Adrenal gland (tissue), 12 donors: Measurements from ENCODE around the gene OPRL1. TPM values are rescaled to one million over a fixed set of nuclear protein-coding genes. Genes with fewer than 3 reads are reported as not detected.

Source experiments
- DNase-seq, 7 donors: peaks; one replicate each; pipeline ENCODE4 v3.0.0-alpha.2; 2019 to 2020
- H3K27ac ChIP-seq, 5 donors: fragments of 200-600 bp; sonication (generic) in 4 of 5; 1 replicate in 3 of 5; 2 replicates in 2 of 5; pipeline versions ENCODE4 v1.5.1 to v1.8.0; 2016 to 2020; ENCODE audit warnings: mild to moderate bottlenecking in 1 of 5
- H3K27me3 ChIP-seq: fragments of 200-600 bp; 2 replicates; pipeline ENCODE4 v1.8.0; 2021
- H3K36me3 ChIP-seq, 2 donors: fragments of 200-600 bp; replicated peaks in 1 of 2; 1 replicate in 1 of 2; 2 replicates in 1 of 2; pipeline versions ENCODE4 v1.5.1 to v1.8.0; 2018 to 2022
- H3K4me1 ChIP-seq, 2 donors: fragments of 200-600 bp; replicated peaks in 1 of 2; 1 replicate in 1 of 2; 2 replicates in 1 of 2; pipeline versions ENCODE4 v1.5.1 to v1.8.0; 2018 to 2021
- H3K4me3 ChIP-seq, 4 donors: fragments of 200-600 bp; sonication (generic) in 3 of 4; one replicate each; pipeline ENCODE4 v1.5.1; 2016 to 2018
- H3K9me3 ChIP-seq, 3 donors: fragments of 200-600 bp; sonication (generic) in 1 of 3; replicated peaks in 1 of 3; 1 replicate in 2 of 3; 2 replicates in 1 of 3; pipeline versions ENCODE4 v1.5.1 to v1.8.0; 2016 to 2021
- POLR2A ChIP-seq, 2 donors: fragments of 450-650 bp; IDR thresholded peaks; one replicate each; pipeline ENCODE4 v1.6.1; 2017; ENCODE audit warnings: antibody characterized with exemption in 2 of 2, mild to moderate bottlenecking in 2 of 2, moderate library complexity in 1 of 2
- WGBS, 4 donors: extraction: QIAGEN DNeasy Blood & Tissue Kit in 2 of 4; methylation state at CpG; one replicate each; pipeline versions ENCODE4 v1.1.5 to v1.1.7; 2013 to 2017; 5-methylcytosine and 5-hydroxymethylcytosine counted together
- intact Hi-C, 2 donors: fragments of 100-400 bp; cut with DNase I; formaldehyde crosslinking; loops; one replicate each; pipeline versions ENCODE4 v1.14.1 to v1.15.0; 2022 to 2023
- polyA plus RNA-seq, 3 donors: library from polyadenylated mRNA; stranded (reverse); fragments of 200-250 nt in 2 of 3; fragments of 350-450 nt in 1 of 3; fragmentation: Illumina TruSeq in 1 of 3; extraction: RNeasy Lipid Tissue Mini Kit (QIAGEN cat#74804) in 1 of 3; gene quantifications; one replicate each; pipeline ENCODE4 v1.2.3, GENCODE V29; 2013 to 2014
- total RNA-seq, 9 donors: library from RNA; depleted of rRNA in 4 of 9; stranded (reverse); fragments of >200 nt in 4 of 9; fragments of 120-200 nt in 1 of 9; fragmentation: NEBNext Ultra II Directional in 1 of 9; extraction: Animal tissue kit (Norgen Biotek cat#: 25700) in 1 of 9; gene quantifications; one replicate each; pipeline versions ENCODE4 v1.1.0 to v1.2.4, GENCODE V29; 2013 to 2023
- TF ChIP-seq, protein P1 (sequence below), 6 experiments: fragments of 450-650 bp in 4 of 6; fragments of 200-600 bp in 2 of 6; sonication (generic) in 1 of 6; IDR thresholded peaks; 1 replicate in 5 of 6; 2 replicates in 1 of 6; pipeline versions ENCODE4 v1.5.1 to v1.8.0; 2016 to 2021; ENCODE audit warnings: antibody characterized with exemption in 6 of 6, mild to moderate bottlenecking in 2 of 6, moderate library complexity in 1 of 6
- donor health status: healthy with polysubstance abuse.
- donor health status: Bipolar disorder and iron deficiency.
- donor health status: DM: yes; HTN: yes; CAD: no.
- donor health status: DM: no; HTN: no; CAD: no.
- donor health status: DM: no; HTN: no; CAD: no.
- donor health status: DM: yes; HTN: yes; CAD: no.

Gene OPRL1
- total and polyA plus RNA-seq, 12 donors, result 0.24 to 5.7 (median 2.2) TPM

DNA sequence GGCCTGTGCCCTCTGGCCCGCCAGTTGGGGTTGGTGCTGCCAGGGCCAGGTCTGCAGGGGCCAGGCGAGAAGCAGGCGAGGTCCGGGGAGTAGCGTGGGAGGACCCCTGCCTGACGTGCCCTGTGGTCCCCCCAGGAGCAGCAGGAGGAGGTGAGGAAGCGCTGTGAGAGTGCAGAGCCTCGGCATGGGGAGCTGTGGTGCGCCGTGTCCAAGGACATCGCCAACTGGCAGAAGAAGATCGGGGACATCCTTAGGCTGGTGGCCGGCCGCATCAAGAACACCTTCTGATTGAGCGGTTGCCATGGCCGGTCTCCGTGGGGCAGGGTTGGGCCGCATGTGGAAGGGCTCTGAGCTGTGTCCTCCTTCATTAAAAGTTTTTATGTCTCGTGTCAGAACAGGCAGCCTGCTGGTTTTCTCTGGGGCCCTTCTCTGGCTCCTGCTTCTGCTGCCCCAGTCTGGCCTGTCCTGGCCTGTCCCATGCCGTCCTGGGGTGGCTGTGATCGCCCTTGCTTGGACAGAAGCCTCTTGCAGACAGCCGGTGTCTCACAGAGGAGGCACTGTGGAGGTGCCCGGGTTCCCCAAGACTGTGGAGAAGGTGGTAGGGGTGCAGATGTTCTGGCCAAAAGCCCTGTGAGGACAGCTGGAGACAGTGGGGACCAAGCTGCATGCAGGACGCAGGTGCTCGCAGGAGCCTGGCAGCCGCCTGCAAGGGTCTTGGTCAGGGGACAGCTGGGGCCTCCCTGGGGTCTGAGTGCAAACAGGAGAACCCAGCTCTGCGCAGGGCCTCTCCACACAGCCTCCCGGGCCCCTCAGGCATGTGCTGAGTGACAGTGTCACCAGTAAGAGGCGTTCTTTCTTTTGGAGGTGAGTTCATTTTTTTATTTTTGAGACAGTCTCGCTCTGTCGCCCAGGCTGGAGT is 46.9 kb upstream of the OPRL1 start:
- H3K27ac ChIP-seq, result no peak overlapping the region
- H3K4me1 ChIP-seq, result no peaks in the 10 kb centered on the region
- no peaks in the 10 kb centered on the region for H3K27me3 ChIP-seq
- TF ChIP-seq POLR2A (IDR thresholded peaks at IDR 0.05), result no peak
- TF ChIP-seq, protein P1, sequence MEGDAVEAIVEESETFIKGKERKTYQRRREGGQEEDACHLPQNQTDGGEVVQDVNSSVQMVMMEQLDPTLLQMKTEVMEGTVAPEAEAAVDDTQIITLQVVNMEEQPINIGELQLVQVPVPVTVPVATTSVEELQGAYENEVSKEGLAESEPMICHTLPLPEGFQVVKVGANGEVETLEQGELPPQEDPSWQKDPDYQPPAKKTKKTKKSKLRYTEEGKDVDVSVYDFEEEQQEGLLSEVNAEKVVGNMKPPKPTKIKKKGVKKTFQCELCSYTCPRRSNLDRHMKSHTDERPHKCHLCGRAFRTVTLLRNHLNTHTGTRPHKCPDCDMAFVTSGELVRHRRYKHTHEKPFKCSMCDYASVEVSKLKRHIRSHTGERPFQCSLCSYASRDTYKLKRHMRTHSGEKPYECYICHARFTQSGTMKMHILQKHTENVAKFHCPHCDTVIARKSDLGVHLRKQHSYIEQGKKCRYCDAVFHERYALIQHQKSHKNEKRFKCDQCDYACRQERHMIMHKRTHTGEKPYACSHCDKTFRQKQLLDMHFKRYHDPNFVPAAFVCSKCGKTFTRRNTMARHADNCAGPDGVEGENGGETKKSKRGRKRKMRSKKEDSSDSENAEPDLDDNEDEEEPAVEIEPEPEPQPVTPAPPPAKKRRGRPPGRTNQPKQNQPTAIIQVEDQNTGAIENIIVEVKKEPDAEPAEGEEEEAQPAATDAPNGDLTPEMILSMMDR (IDR thresholded peaks at IDR 0.05), result no peak
- intact Hi-C loops, result loop anchor here in 1 of 2 donors (10.0 kb wide), 1 partner anchor 82 kb away; no protein-coding TSS in a partner anchor
- 84 to 93% (median 91%) methylated on average over 25 to 31 of the region's 31 CpGs for WGBS, 4 donors
- H3K4me3 ChIP-seq, result no peak overlapping the region
- no peak for DNase-seq
- H3K36me3 ChIP-seq, result peaks cover 0 to 52% of the 10 kb centered on the region in 2 donors
- H3K9me3 ChIP-seq, result no peaks in the 10 kb centered on the region

DNA sequence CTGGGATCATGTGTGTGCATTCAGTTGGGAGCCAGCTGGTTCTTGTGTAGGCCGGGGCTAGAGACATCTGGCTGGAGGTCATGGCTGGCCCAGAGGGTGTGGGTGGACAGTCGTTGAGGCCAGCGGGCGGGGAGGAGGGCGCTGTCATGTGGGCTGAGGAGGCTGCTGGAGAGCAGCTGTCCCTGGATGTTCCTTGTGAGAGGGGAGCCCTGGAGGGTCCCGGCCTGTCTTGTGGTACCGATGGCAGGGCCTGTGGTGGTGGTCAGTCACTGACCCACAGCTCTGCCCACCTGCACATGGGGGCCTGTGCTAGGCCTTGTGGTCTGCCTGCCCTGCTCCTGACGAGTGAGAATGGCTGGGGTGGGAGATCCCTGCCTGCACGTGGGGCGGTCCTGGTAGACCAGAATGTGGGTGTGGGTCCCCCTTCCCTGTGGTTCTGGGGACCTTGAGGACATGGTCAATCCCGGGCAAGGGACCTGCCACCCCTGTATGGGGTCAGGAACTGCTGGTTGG is 45.8 kb upstream of the OPRL1 start:
- no peaks in the 10 kb centered on the region for H3K27me3 ChIP-seq
- H3K27ac ChIP-seq, result no peak overlapping the region
- 77 to 82% (median 81%) methylated on average over 5 to 11 of the region's 11 CpGs for WGBS, 4 donors
- no peak for TF ChIP-seq POLR2A (IDR thresholded peaks at IDR 0.05)
- TF ChIP-seq, protein P1 (IDR thresholded peaks at IDR 0.05), result no peak
- no peak overlapping the region for H3K4me3 ChIP-seq
- H3K9me3 ChIP-seq, result no peaks in the 10 kb centered on the region
- DNase-seq, result no peak
- intact Hi-C loops, result loop anchor here in 1 of 2 donors (10.0 kb wide), 1 partner anchor 81 kb away; no protein-coding TSS in a partner anchor
- peaks cover 0 to 42% of the 10 kb centered on the region in 2 donors for H3K36me3 ChIP-seq
- H3K4me1 ChIP-seq, result peaks cover 8 to 9% of the 10 kb centered on the region in 2 donors

DNA sequence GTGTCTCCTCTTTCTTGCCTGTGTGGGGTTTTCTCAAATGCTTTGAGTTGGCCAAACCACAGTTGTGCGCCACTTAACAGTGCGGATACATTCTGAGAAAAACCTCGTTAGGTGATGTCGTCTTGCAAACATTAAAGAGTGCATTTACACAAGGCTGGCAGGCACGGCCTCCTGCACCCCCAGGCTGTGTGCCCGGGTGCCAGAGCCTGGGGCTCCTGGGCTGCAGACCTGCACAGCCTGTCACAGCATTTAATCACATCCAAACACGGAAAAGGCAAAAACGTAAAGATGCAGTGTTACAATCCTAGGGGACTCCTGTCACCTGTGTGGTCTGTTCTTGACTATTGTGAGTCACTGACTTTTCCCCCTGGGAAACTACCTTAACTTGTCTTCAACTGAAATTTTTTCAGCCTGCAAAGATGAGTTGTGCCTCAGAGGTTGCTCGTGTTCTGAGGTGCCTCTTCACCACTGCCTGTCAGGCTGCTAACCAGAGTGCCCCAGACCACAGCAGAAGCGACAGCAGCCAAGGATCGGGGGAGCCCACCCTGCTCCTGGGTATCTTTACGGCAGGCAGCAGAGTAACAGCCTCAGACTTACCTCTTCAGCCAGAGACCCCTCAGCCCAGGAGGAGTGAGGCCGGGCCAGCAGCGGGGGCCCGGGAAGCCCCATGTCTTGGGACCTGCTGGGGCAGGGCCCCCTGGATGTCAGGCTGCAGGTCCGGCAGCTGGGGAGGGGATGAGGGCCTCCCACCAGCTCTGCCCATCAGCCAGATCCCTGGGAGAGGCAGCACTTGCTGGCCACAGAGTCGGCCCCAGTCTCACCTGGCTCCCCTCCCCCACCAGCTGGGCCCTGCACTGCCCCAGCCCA is 44.6 kb upstream of the OPRL1 start:
- no peaks in the 10 kb centered on the region for H3K9me3 ChIP-seq
- DNase-seq, result no peak
- peaks cover 0 to 29% of the 10 kb centered on the region in 2 donors for H3K36me3 ChIP-seq
- no peak overlapping the region for H3K4me3 ChIP-seq
- WGBS, 4 donors, result 82 to 92% (median 85%) methylated on average over 12 to 17 of the region's 17 CpGs
- peaks cover 4% of the 10 kb centered on the region for H3K27me3 ChIP-seq
- peaks cover 8 to 13% of the 10 kb centered on the region in 2 donors for H3K4me1 ChIP-seq
- H3K27ac ChIP-seq, result no peak overlapping the region
- TF ChIP-seq, protein P1 (IDR thresholded peaks at IDR 0.05), result no peak
- TF ChIP-seq POLR2A (IDR thresholded peaks at IDR 0.05), result no peak
- intact Hi-C loops, result loop anchor here in 1 of 2 donors (10.0 kb wide), 1 partner anchor 80 kb away; no protein-coding TSS in a partner anchor
